ENCODE results near the gene DOC2A.

Gene DOC2A

GRCh38 chr16:30010844-30011713 is at the start of gene DOC2A:
TSS of gene DOC2A (minus strand) at chr16:30011027. CDS start at chr16:30010222, 805 bp downstream.
- no peak for TF ChIP-seq CTCF (IDR thresholded peaks at IDR 0.05)

GRCh38 chr16:30060346-30060745 is 49.5 kb upstream of the DOC2A start:
- H3K27me3 ChIP-seq: no peaks in the 10 kb centered on the region
- H3K9me3 ChIP-seq: no peaks in the 10 kb centered on the region
- peaks cover 0 to 27% (median 14%) of the 10 kb centered on the region in 4 donors for H3K4me1 ChIP-seq
- no peak for TF ChIP-seq CTCF (IDR thresholded peaks at IDR 0.05)
- intact Hi-C loops (cut with DNase I; ENCODE audit: low total_unique reads): no loop called here
- no peaks in the 10 kb centered on the region for H3K36me3 ChIP-seq
- H3K4me3 ChIP-seq: no peak overlapping the region
- DNase-seq: no peak
- H3K27ac ChIP-seq: no peak overlapping the region

More at GRCh38 chr16:30010844-30011713, at the start of gene DOC2A:
- Histone ChIP-seq H3K9me3 (no peaks in the 10 kb centered on the region), H3K27me3 (peaks cover 4 to 66% of the 10 kb centered on the region in 2 donors), H3K4me3 (peak within 1 kb of the TSS in 1 of 2 donors; percentile 29), H3K36me3 (no peaks in the 10 kb centered on the region), H3K27ac (no peak within 1 kb of the TSS), H3K4me1 (peaks cover 0 to 25% (median 20%) of the 10 kb centered on the region in 4 donors)
- intact Hi-C loops (cut with DNase I; ENCODE audit: low total_unique reads): no loop called here
- no peak for DNase-seq

GRCh38 chr16:30054959-30055553 is 44.2 kb upstream of the DOC2A start:
- H3K9me3 ChIP-seq: no peaks in the 10 kb centered on the region
- no peak for DNase-seq
- H3K4me1 ChIP-seq: peaks cover 0 to 33% (median 14%) of the 10 kb centered on the region in 4 donors
- no peak overlapping the region for H3K4me3 ChIP-seq
- intact Hi-C loops (cut with DNase I; ENCODE audit: low total_unique reads): no loop called here
- no peak overlapping the region for H3K27ac ChIP-seq
- H3K36me3 ChIP-seq: no peaks in the 10 kb centered on the region
- no peaks in the 10 kb centered on the region for H3K27me3 ChIP-seq
- peak in 1 of 2 experiments; percentile 6 for TF ChIP-seq CTCF (IDR thresholded peaks at IDR 0.05)

GRCh38 chr16:30054451-30054850 is 43.6 kb upstream of the DOC2A start:
- H3K36me3 ChIP-seq: no peaks in the 10 kb centered on the region
- no peak for TF ChIP-seq CTCF (IDR thresholded peaks at IDR 0.05)
- H3K4me3 ChIP-seq: no peak overlapping the region
- no peak overlapping the region for H3K27ac ChIP-seq
- DNase-seq: no peak
- H3K9me3 ChIP-seq: no peaks in the 10 kb centered on the region
- H3K27me3 ChIP-seq: no peaks in the 10 kb centered on the region
- peaks cover 0 to 29% (median 14%) of the 10 kb centered on the region in 4 donors for H3K4me1 ChIP-seq
- intact Hi-C loops (cut with DNase I; ENCODE audit: low total_unique reads): no loop called here

GRCh38 chr16:30053376-30054015 is 42.7 kb upstream of the DOC2A start:
- intact Hi-C loops (cut with DNase I; ENCODE audit: low total_unique reads): no loop called here
- Histone ChIP-seq H3K27ac (peak overlapping the region; percentile 57 to 61), H3K27me3 (no peaks in the 10 kb centered on the region), H3K9me3 (no peaks in the 10 kb centered on the region), H3K4me3 (peak overlapping the region; percentile 70 to 92), H3K4me1 (peaks cover 0 to 29% (median 14%) of the 10 kb centered on the region in 4 donors), H3K36me3 (no peaks in the 10 kb centered on the region)
- no peak for TF ChIP-seq CTCF (IDR thresholded peaks at IDR 0.05)
- DNase-seq: no peak

Data from tibial artery (tissue), 4 donors.